ENCODE measurements around the gene WBP2.

DNA sequence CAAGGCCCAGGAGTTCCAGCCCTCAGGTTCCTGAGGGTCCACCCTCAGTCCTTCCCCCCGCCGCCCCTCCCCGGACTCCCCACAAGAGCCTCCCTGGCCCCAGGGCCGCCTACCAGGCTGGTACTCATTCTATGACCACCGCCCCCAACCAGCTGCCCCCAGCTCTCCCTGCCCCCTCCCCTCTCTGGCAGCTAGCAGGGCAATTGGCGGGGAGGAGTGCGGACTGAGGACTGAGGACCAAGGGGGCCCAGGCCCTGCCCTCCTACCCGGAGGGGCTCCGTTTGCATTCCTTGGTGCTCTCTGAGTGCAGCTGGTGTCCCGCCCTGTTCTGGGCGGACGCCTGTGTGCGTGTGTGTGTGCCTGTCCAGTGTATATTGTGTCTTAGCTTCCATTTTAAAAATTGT, 30.0 kb downstream of the WBP2 start:
- TF ChIP-seq, protein P1, sequence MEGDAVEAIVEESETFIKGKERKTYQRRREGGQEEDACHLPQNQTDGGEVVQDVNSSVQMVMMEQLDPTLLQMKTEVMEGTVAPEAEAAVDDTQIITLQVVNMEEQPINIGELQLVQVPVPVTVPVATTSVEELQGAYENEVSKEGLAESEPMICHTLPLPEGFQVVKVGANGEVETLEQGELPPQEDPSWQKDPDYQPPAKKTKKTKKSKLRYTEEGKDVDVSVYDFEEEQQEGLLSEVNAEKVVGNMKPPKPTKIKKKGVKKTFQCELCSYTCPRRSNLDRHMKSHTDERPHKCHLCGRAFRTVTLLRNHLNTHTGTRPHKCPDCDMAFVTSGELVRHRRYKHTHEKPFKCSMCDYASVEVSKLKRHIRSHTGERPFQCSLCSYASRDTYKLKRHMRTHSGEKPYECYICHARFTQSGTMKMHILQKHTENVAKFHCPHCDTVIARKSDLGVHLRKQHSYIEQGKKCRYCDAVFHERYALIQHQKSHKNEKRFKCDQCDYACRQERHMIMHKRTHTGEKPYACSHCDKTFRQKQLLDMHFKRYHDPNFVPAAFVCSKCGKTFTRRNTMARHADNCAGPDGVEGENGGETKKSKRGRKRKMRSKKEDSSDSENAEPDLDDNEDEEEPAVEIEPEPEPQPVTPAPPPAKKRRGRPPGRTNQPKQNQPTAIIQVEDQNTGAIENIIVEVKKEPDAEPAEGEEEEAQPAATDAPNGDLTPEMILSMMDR (conservative IDR thresholded peaks at IDR 0.05; ENCODE audit: low read depth, low read length) = no peak
- TF ChIP-seq EZH2phosphoT487 (IDR thresholded peaks at IDR 0.05; ENCODE audit: borderline replicate concordance, low read length) (no peak), EZH2 (IDR thresholded peaks at IDR 0.05; ENCODE audit: low read length, unreplicated experiment) (no peak)
